OCI-LY1 (cell line): Measurements from ENCODE around the gene PDE4C.

ENCODE experiments used
- CTCF ChIP-seq: fragments of 200-600 bp; sonication (generic), shearing (Covaris generic); IDR thresholded peaks from 2 replicates; pipeline ENCODE4 v1.5.1; 2017; ENCODE audit warnings: mild to moderate bottlenecking, antibody characterized with exemption, low read length, moderate library complexity, mixed read lengths
- EZH2 ChIP-seq: fragments of 200-600 bp; sonication (generic), shearing (Covaris generic); IDR thresholded peaks from 2 replicates; pipeline ENCODE4 v1.8.0; 2017; ENCODE audit warnings: borderline replicate concordance, mixed run types, mild to moderate bottlenecking, antibody characterized with exemption, low read length, moderate library complexity, mixed read lengths

- TF ChIP-seq CTCF = no peak
- TF ChIP-seq EZH2 = no peak
These were observed 4.2 kb downstream of the PDE4C start for GRCh38 chr19:18221815-18222725.
